RWPE2 (cell line): ENCODE results near the gene C6orf15.

Experiments
- ATAC-seq: fragments of 200-7000 bp; cut with Tn5 transposase; 3 replicates; pipeline ENCODE4 v1.9.1; 2021; ENCODE audit warnings: low read depth
- DNase-seq: peaks from one replicate; pipeline ENCODE4 v3.0.0-alpha.2; 2020; ENCODE audit warnings: low spot score
- H3K27ac ChIP-seq: fragments of 450-650 bp; 2 replicates; pipeline ENCODE4 v1.5.1; 2017; ENCODE audit warnings: mild to moderate bottlenecking; ENCODE audit not compliant: poor library complexity, severe bottlenecking
- H3K27me3 ChIP-seq: fragments of 250-450 bp; sonication (Bioruptor Pico); 2 replicates; pipeline ENCODE4 v1.5.1; 2021; ENCODE audit warnings: mild to moderate bottlenecking, moderate library complexity; ENCODE audit not compliant: insufficient read depth, poor library complexity, severe bottlenecking
- H3K36me3 ChIP-seq: fragments of 250-450 bp; sonication (Bioruptor Pico); 2 replicates; pipeline ENCODE4 v1.5.1; 2020; ENCODE audit warnings: low read depth, mild to moderate bottlenecking, moderate library complexity
- H3K4me1 ChIP-seq: fragments of 250-450 bp; sonication (Bioruptor Pico); 2 replicates; pipeline ENCODE4 v1.5.1; 2021; ENCODE audit warnings: mild to moderate bottlenecking, moderate library complexity; ENCODE audit not compliant: insufficient read depth, poor library complexity, severe bottlenecking
- H3K4me3 ChIP-seq: fragments of 250-450 bp; sonication (Bioruptor Pico); 2 replicates; pipeline ENCODE4 v1.5.1; 2021; ENCODE audit warnings: mild to moderate bottlenecking, moderate library complexity; ENCODE audit not compliant: severe bottlenecking
- H3K9me3 ChIP-seq: fragments of 250-450 bp; sonication (Bioruptor Pico); 2 replicates; pipeline ENCODE4 v1.5.1; 2021; ENCODE audit warnings: mild to moderate bottlenecking, moderate library complexity; ENCODE audit not compliant: severe bottlenecking
- CTCF ChIP-seq: fragments of 450-650 bp; IDR thresholded peaks from one replicate; pipeline ENCODE4 v1.5.1; 2017; ENCODE audit warnings: mild to moderate bottlenecking, moderate library complexity; ENCODE audit not compliant: poor library complexity, severe bottlenecking

C6orf15 gene

GRCh38 chr6:31114970-31115849 is 2.8 kb upstream of the C6orf15 start:
- DNase-seq = no peak
- Histone ChIP-seq H3K27me3 (no peaks in the 10 kb centered on the region), H3K36me3 (no peaks in the 10 kb centered on the region; the same call in 1 of the 2 replicates), H3K4me3 (peak overlapping the region; percentile 27), H3K9me3 (no peaks in the 10 kb centered on the region), H3K4me1 (peaks cover 16% of the 10 kb centered on the region), H3K27ac (peak overlapping the region; percentile 92)
- peak; percentile 41 for ATAC-seq
- peak; percentile 44 for TF ChIP-seq CTCF

DNA sequence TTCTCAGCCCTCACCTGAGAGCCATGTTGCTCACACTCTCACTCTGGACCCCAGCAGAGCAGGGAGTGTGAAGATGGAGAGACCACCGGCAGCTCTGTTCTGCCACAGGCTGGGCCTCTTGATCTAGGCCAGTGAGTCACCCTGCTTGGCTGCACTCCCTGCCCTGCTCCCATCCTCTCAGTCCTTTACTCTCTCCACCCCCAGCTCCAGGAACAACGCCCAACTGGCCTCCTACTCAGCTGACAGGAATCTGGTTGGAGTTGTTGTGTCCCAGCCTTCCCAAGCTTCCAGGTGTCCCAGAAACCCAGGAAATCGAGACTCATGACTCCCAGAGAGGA is 2.1 kb upstream of the C6orf15 start, which contains the start of gene PSORS1C1:
TSS of gene PSORS1C1 (plus strand) at position 260 of the 338 bp plus-strand sequence. CDS start 14,833 bp downstream, outside the sequence.
- Histone ChIP-seq H3K27me3 (no peaks in the 10 kb centered on the region), H3K27ac (peak within 1 kb of the TSS; percentile 92), H3K36me3 (no peaks in the 10 kb centered on the region; the same call in 1 of the 2 replicates), H3K4me3 (peak within 1 kb of the TSS; percentile 27), H3K4me1 (peaks cover 16% of the 10 kb centered on the region), H3K9me3 (no peaks in the 10 kb centered on the region)
- DNase-seq = peak; percentile 94
- TF ChIP-seq CTCF = no peak
- ATAC-seq = peak; percentile 97

GRCh38 chr6:31113861-31114540 is 1.6 kb upstream of the C6orf15 start:
- TF ChIP-seq CTCF = no peak
- H3K36me3 ChIP-seq = no peaks in the 10 kb centered on the region; the same call in 1 of the 2 replicates
- H3K4me3 ChIP-seq = peak overlapping the region; percentile 27
- H3K4me1 ChIP-seq = peaks cover 16% of the 10 kb centered on the region
- ATAC-seq (peak; percentile 24), DNase-seq (no peak)
- H3K9me3 ChIP-seq = no peaks in the 10 kb centered on the region
- H3K27ac ChIP-seq = peak overlapping the region; percentile 92
- H3K27me3 ChIP-seq = no peaks in the 10 kb centered on the region

DNA sequence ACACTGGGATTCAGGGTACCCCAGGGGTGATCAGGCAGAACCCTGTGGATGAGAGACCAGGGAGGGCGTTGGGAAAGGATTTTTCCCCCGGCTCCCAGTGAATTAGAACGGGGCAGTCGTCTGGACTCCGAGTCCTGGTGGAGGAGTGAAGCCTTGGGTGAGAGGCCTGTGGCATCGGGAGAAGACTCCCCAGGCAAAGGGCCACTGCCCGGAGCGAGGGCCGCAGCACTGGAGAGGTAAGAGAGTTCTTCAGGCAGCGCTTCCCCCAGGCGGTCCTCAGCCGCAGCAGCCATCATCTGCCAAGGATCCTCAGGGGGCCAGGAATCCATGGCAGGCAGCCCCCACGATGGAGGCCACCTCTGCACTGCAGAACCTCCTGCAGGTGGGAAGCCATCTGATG is 663 bp downstream of the C6orf15 start:
- Histone ChIP-seq H3K36me3 (no peaks in the 10 kb centered on the region; the same call in 1 of the 2 replicates), H3K27ac (no peak overlapping the region), H3K9me3 (no peaks in the 10 kb centered on the region), H3K4me1 (peaks cover 16% of the 10 kb centered on the region), H3K27me3 (no peaks in the 10 kb centered on the region), H3K4me3 (no peak overlapping the region)
- no peak for DNase-seq
- no peak for TF ChIP-seq CTCF
- ATAC-seq = no peak
